HCT116 (cell line): ENCODE data around the gene PLD1.

Source experiments
- ATF3 ChIP-seq: IDR thresholded peaks from 2 replicates; pipeline ENCODE4 v1.6.1; 2012
- CTCF ChIP-seq, 3 experiments: fragments of 200-600 bp in 1 of 3; sonication (generic) in 1 of 3; IDR thresholded peaks in 2 of 3; conservative IDR thresholded peaks in 1 of 3; 2 replicates each; pipeline ENCODE4 v1.5.1; 2012 to 2017; ENCODE audit warnings: low read depth in 2 of 3, low read length in 2 of 3, antibody characterized with exemption in 1 of 3, borderline replicate concordance in 1 of 3, control low read depth in 1 of 3, mild to moderate bottlenecking in 1 of 3, mixed read lengths in 1 of 3, mixed run types in 1 of 3, moderate library complexity in 1 of 3; ENCODE audit not compliant: insufficient read depth in 1 of 3
- EZH2 ChIP-seq: fragments of 200-600 bp; sonication (generic); IDR thresholded peaks from 2 replicates; pipeline ENCODE4 v1.6.1; 2017; ENCODE audit warnings: antibody characterized with exemption, mixed run types
- EZH2phosphoT487 ChIP-seq: fragments of 200-600 bp; IDR thresholded peaks from 2 replicates; pipeline ENCODE4 v1.6.1; 2018; ENCODE audit warnings: antibody characterized with exemption, borderline replicate concordance
- POLR2A ChIP-seq: IDR thresholded peaks from 2 replicates; pipeline ENCODE4 v1.7.0; 2011; ENCODE audit warnings: borderline replicate concordance; ENCODE audit not compliant: insufficient read depth, insufficient read length; ENCODE audit errors: extremely low read depth
- POLR2AphosphoS5 ChIP-seq: IDR thresholded peaks from 2 replicates; pipeline ENCODE4 v1.6.1; 2011; ENCODE audit warnings: mild to moderate bottlenecking, low read depth, low read length, moderate library complexity
- RAD21 ChIP-seq: IDR thresholded peaks from 2 replicates; pipeline ENCODE4 v1.6.1; 2012; ENCODE audit warnings: low read depth, mild to moderate bottlenecking
- YY1 ChIP-seq: IDR thresholded peaks from 2 replicates; pipeline ENCODE4 v1.6.1; 2011; ENCODE audit warnings: low read length, low read depth, moderate library complexity, mild to moderate bottlenecking; ENCODE audit not compliant: insufficient replicate concordance; ENCODE audit errors: extremely low read depth
- ZNF274 ChIP-seq: fragments of 200-500 bp; sonication (Bioruptor generic); IDR thresholded peaks from 2 replicates; pipeline ENCODE4 v1.6.1; 2014; ENCODE audit warnings: mild to moderate bottlenecking, low read depth, low read length, inconsistent platforms

GRCh38 chr3:171825222-171825828 lies 15.0 kb upstream of the PLD1 start:
- no peak for TF ChIP-seq CTCF (IDR thresholded peaks at IDR 0.05 in 2 of 3, conservative IDR thresholded peaks at IDR 0.05 in 1 of 3; ENCODE audit: borderline replicate concordance in 1 of 3, insufficient read depth in 1 of 3, low read depth in 2 of 3, low read length in 2 of 3)
- TF ChIP-seq YY1 = no peak
- no peak for TF ChIP-seq EZH2
- no peak for TF ChIP-seq RAD21
- TF ChIP-seq ZNF274 = no peak
- no peak for TF ChIP-seq ATF3
- no peak for TF ChIP-seq POLR2AphosphoS5
- no peak for TF ChIP-seq POLR2A
- no peak for TF ChIP-seq EZH2phosphoT487
